ENCODE results near the gene C21orf91. TPM values are rescaled to one million over a fixed set of nuclear protein-coding genes. Genes with fewer than 3 reads are reported as not detected.

Gene C21orf91
- total RNA-seq, 1 experiment from 2014 or later: 30.5 TPM

GRCh38 chr21:17848228-17848627, 29.1 kb upstream of the C21orf91 start:
- 0 out of 2 replicates have a peak, but pooled peaks cover 2% of the 10 kb centered on the region for H3K36me3 Mint-ChIP-seq
- DNase-seq (ENCODE audit: low spot score) (no peak), ATAC-seq (no peak)
- TF ChIP-seq ZNF512 (CRISPR knock-in tag; IDR thresholded peaks at IDR 0.05; ENCODE audit: borderline replicate concordance): no peak
- no peak for TF ChIP-seq FOXK1 (CRISPR knock-in tag; IDR thresholded peaks at IDR 0.05)
- TF ChIP-seq RORB (CRISPR knock-in tag; IDR thresholded peaks at IDR 0.05): no peak
- TF ChIP-seq ELF4 (CRISPR knock-in tag; IDR thresholded peaks at IDR 0.05; ENCODE audit: low read depth): no peak
- no peak overlapping the region for H3K27ac Mint-ChIP-seq
- H3K4me1 Mint-ChIP-seq: no peaks in the 10 kb centered on the region
- no peak overlapping the region for H3K4me3 Mint-ChIP-seq
- no peaks in the 10 kb centered on the region for H3K9me3 Mint-ChIP-seq
- no peaks in the 10 kb centered on the region for H3K27me3 Mint-ChIP-seq (ENCODE audit: low read depth)
- POLR2A ChIA-PET: no interaction called here
- CTCF ChIA-PET: no interaction called here

- Mint-ChIP-seq H3K4me1 (peaks cover 39% of the 10 kb centered on the region), H3K4me3 (no peak overlapping the region), H3K9me3 (no peaks in the 10 kb centered on the region), H3K27ac (no peak overlapping the region), H3K36me3 (peaks cover 3% of the 10 kb centered on the region; the same call in 1 of the 2 replicates), H3K27me3 (ENCODE audit: low read depth) (no peaks in the 10 kb centered on the region)
- DNase-seq (ENCODE audit: low spot score) (no peak), ATAC-seq (no peak)
- TF ChIP-seq HMGA2 (CRISPR knock-in tag; IDR thresholded peaks at IDR 0.05) (no peak), USF2 (CRISPR knock-in tag; IDR thresholded peaks at IDR 0.05) (no peak), SP1 (CRISPR knock-in tag; conservative IDR thresholded peaks at IDR 0.05) (no peak), NFE2L1 (CRISPR knock-in tag; IDR thresholded peaks at IDR 0.05) (no peak), NFATC4 (CRISPR knock-in tag; IDR thresholded peaks at IDR 0.05) (no peak), ETV6 (CRISPR knock-in tag; IDR thresholded peaks at IDR 0.05) (no peak), TEAD4 (CRISPR knock-in tag; IDR thresholded peaks at IDR 0.05) (no peak)
- CTCF ChIA-PET: no interaction called here
- POLR2A ChIA-PET: no interaction called here
Observed at GRCh38 chr21:17841103-17841502, 21.9 kb upstream of the C21orf91 start.

GRCh38 chr21:17834639-17835354, 15.6 kb upstream of the C21orf91 start:
- ChIA-PET CTCF (no interaction called here), POLR2A (no interaction called here)
- Mint-ChIP-seq H3K36me3 (peaks cover 2% of the 10 kb centered on the region; the same call in 1 of the 2 replicates), H3K4me1 (peaks cover 22% of the 10 kb centered on the region), H3K27ac (no peak overlapping the region), H3K9me3 (0 out of 2 replicates have a peak, but pooled peaks cover 4% of the 10 kb centered on the region), H3K4me3 (no peak overlapping the region), H3K27me3 (ENCODE audit: low read depth) (no peaks in the 10 kb centered on the region)
- no peak for DNase-seq (ENCODE audit: low spot score)
- no peak for ATAC-seq
- TF ChIP-seq ZNF532 (CRISPR knock-in tag; IDR thresholded peaks at IDR 0.05; ENCODE audit: borderline replicate concordance) (no peak), ZBTB43 (CRISPR knock-in tag; IDR thresholded peaks at IDR 0.05) (no peak), SP1 (CRISPR knock-in tag; conservative IDR thresholded peaks at IDR 0.05) (no peak), ZNF671 (CRISPR knock-in tag; IDR thresholded peaks at IDR 0.05) (no peak), USF1 (CRISPR knock-in tag; IDR thresholded peaks at IDR 0.05) (no peak), ZNF317 (CRISPR knock-in tag; IDR thresholded peaks at IDR 0.05; ENCODE audit: borderline replicate concordance, low read depth) (no peak), ATF2 (CRISPR knock-in tag; IDR thresholded peaks at IDR 0.05; ENCODE audit: borderline replicate concordance, low read depth) (no peak), MXD4 (CRISPR knock-in tag; IDR thresholded peaks at IDR 0.05; ENCODE audit: borderline replicate concordance) (no peak), GTF2I (CRISPR knock-in tag; conservative IDR thresholded peaks at IDR 0.05) (no peak), ETV6 (CRISPR knock-in tag; IDR thresholded peaks at IDR 0.05) (no peak), IRF2 (CRISPR knock-in tag; IDR thresholded peaks at IDR 0.05; ENCODE audit: borderline replicate concordance, low read depth) (no peak), GRHL2 (CRISPR knock-in tag; IDR thresholded peaks at IDR 0.05; ENCODE audit: insufficient replicate concordance, severe bottlenecking) (no peak)
